HG03139 (cell line): Measurements from ENCODE around the gene CNTD1.
A peak's percentile ranks its signal among the peaks of the same experiment; 100 is the strongest.

Source experiments
- ATAC-seq: cut with Tn5 transposase; IDR thresholded peaks from one replicate; pipeline ENCODE4 v1.9.1; 2021; ENCODE audit not compliant: unreplicated experiment

The CNTD1 gene

GRCh38 chr17:42803074-42803883 lies 4.6 kb downstream of the CNTD1 start:
- no peak for ATAC-seq

- ATAC-seq: no peak
Observed at GRCh38 chr17:42804918-42805367, 6.3 kb downstream of the CNTD1 start.

- ATAC-seq: no peak
Observed at GRCh38 chr17:42806249-42806648, 7.6 kb downstream of the CNTD1 start.

GRCh38 chr17:42809250-42809649 lies 10.6 kb downstream of the CNTD1 start:
- no peak for ATAC-seq

GRCh38 chr17:42814633-42815399 lies 16.2 kb downstream of the CNTD1 start:
- ATAC-seq: no peak

GRCh38 chr17:42817866-42818265 lies 19.2 kb downstream of the CNTD1 start:
- no peak for ATAC-seq

- ATAC-seq: no peak
Observed at GRCh38 chr17:42818379-42818778, 19.7 kb downstream of the CNTD1 start.

- ATAC-seq: no peak
Observed at GRCh38 chr17:42819939-42820535, 21.4 kb downstream of the CNTD1 start.

GRCh38 chr17:42821176-42821575 lies 22.5 kb downstream of the CNTD1 start:
- ATAC-seq: no peak

GRCh38 chr17:42827472-42827871 lies 28.8 kb downstream of the CNTD1 start:
- ATAC-seq: no peak

- ATAC-seq: no peak
Observed at GRCh38 chr17:42830971-42831370, 32.3 kb downstream of the CNTD1 start.

- peak; percentile 6 for ATAC-seq
Observed at GRCh38 chr17:42832213-42832933, 33.7 kb downstream of the CNTD1 start.

GRCh38 chr17:42832934-42833766 lies 34.5 kb downstream of the CNTD1 start, which contains the start of gene PSME3:
Gene PSME3, plus strand, starts transcription at chr17:42833397. Its CDS starts 235 bp downstream, at chr17:42833632.
- ATAC-seq: peak; percentile 73

- ATAC-seq: peak; percentile 17
Observed at GRCh38 chr17:42833767-42834422, 35.2 kb downstream of the CNTD1 start.

GRCh38 chr17:42835732-42836131 lies 37.1 kb downstream of the CNTD1 start:
- no peak for ATAC-seq

GRCh38 chr17:42841975-42842685 lies 43.5 kb downstream of the CNTD1 start:
- ATAC-seq: no peak

- ATAC-seq: no peak
Observed at GRCh38 chr17:42843358-42843934, 44.8 kb downstream of the CNTD1 start.

GRCh38 chr17:42844271-42844670 lies 45.6 kb downstream of the CNTD1 start, which contains the start of gene AOC2:
Gene AOC2, plus strand, starts transcription at chr17:42844580. Its CDS starts 47 bp downstream, at chr17:42844627.
- ATAC-seq: no peak
